HG03196 (cell line): ENCODE measurements around the gene PPP6R2.
A peak's percentile ranks its signal among the peaks of the same experiment; 100 is the strongest.

Source experiments
- ATAC-seq: cut with Tn5 transposase; IDR thresholded peaks from one replicate; pipeline ENCODE4 v1.9.1; 2021; ENCODE audit not compliant: unreplicated experiment

The PPP6R2 gene

DNA sequence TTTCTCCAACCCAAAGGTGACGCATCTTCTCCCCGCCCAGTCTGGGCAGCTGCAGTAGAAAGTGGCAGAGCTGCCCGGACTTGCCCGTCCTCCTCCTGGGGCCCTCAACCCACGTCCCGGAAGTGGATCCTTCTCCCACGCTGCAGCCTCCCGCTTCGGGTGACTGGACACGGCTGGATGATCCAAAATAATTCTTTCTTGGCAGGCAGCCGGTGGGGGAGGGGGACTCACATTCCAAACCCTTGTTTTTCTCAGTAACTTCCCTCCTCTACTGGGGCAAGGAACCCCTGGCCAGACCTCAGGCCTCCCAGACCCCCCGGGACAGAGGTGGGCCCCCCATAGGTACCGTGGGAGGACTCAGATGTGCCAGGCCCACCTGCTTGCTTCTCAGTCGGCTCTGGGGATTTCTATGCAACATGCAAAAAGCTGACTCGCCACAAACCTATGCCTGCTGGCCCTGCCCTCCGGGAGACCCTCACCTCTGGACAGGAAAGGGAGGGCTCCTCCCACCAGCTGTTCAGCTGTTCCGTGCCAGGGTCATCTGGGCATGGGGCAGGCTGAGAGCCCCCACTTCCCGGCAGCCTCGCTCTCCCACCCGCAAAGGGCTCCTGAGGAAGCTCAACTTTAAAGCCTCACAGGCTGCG is 37.1 kb upstream of the PPP6R2 start:
- peak; percentile 35 for ATAC-seq

- no peak for ATAC-seq
These were observed 36.1 kb upstream of the PPP6R2 start, which contains the start of gene PLXNB2 for GRCh38 chr22:50306753-50307749. Gene PLXNB2, minus strand, starts transcription at chr22:50307646. Its CDS starts 17,062 bp downstream, at chr22:50290584.

DNA sequence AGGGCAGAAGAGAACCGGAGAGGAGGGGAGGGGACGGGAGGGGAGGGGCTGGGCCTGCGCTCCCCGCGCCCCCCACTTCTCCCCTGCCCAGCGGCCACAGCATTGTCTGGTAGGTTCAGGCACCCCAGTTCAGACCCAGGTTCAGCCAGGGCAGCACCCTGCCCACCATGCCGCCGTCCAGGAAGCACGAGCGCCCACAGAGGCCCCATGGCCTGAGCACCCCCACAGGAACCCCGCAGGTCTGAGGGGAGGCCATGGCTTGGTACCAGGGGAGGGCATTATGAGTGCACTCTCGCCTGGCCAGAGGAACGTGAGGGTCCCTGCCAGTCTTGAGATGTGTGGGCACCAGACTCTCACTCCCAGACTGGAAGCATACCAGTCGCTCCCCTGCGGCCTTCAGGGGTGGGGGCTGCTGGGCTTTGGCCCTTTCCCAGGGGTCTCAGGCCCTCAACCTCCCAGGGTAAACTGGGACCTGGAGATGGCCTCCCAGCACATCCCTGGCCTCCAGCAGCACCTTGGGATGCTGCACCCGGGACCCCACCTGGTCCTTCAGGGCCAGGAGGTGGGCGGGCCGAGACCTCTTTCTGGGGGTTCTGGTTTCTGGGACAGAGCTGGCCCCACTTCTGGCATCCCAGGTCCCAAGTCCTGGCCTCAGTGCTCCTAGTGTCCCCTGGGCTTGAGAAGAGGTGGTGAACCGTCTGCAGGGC is 35.1 kb upstream of the PPP6R2 start:
- no peak for ATAC-seq

GRCh38 chr22:50308597-50308935 is 34.6 kb upstream of the PPP6R2 start:
- no peak for ATAC-seq

DNA sequence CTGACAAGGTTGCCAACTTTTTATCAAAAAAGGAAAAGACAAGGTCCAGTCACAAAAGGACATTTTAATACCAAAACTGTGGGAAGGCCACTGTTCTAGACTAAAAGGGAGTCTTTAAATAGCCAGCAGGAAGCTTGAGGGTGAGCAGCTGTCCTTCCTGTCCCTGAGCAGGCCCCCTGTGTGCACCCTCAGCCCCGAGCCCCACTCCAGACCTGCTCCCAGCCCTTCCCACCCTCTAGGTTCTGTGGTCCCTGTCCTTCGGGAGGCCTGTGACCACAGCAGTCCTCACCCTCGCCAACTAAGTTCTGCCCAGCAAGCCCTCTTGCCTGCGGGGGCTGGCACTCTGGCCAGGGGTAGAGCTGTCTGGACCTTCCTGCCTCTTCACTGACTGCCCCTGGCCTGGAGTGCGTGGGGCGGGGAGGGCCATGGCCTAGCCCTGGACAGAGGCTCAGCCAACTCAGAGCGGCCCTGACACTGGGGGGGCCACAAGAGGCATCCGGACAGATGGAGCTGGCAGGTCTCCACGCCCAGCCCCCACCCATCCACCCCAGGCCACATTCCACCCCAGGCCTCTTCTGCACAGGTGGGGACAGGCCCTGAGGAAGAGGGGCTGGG is 34.0 kb upstream of the PPP6R2 start:
- no peak for ATAC-seq

DNA sequence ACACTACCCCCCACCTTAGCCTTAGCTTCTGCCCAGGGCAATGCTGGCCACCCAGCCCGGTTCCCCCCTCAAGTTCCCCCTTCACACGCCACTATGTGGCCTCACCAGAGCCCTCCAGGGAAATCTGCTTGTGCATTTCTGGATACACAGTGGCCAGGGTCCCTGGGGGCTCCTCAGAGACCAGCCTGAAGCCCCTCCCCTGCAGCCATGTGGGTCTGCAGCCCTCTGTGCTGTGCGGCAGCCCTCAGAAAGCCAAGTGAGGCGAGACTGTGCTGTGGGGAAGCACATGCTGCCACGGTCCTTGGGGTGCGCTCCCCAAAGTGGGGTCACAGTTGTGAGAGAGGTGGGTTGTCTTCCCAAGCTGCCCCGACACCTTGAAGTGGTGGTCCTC is 33.5 kb upstream of the PPP6R2 start:
- ATAC-seq, result no peak

- ATAC-seq, result no peak
These were observed 33.0 kb upstream of the PPP6R2 start for GRCh38 chr22:50310031-50310722.

DNA sequence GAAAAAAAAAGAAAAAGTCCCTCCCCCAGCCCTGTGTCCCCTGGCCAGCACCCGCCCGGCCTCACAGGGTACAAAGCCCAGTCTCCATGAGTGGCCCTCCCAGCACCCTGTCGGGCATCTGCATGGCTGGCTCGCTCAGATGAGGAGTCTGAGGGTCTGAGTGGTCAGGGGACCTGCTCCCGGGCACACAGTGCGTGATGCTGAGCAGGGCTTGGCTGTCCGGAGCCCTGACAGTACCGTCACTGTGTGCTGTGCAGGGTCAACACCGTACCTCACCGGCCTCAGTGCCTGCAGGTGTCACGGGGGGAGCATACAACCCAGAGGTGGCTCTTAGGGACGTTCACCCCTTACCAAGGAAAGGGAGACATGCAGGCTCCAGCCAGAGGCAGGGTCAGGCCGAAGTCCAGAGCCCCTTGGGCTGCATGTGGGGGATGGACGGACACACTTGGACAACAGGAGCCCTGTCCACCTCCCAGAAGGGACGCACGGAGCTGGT is 32.1 kb upstream of the PPP6R2 start:
- ATAC-seq, result no peak

GRCh38 chr22:50311606-50312351 is 31.3 kb upstream of the PPP6R2 start:
- no peak for ATAC-seq

DNA sequence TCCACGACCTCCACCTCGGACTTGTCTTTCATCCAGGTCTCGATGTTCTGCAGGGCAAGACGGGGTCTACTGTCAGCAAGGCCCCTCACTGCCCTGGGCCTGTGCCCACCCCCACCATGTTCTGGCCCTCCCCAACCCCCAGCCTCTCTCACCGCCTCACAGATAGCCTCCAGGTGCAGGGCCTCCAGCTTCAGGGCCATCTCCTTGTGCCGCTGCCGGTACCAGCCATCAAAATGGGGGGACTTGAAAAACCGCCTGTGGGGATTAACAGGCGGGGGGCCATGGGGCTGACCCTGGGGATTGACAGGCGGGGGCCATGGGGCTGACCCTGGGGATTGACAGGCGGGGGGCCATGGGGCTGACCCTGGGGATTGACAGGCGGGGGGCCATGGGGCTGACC is 30.8 kb upstream of the PPP6R2 start:
- ATAC-seq, result no peak

- no peak for ATAC-seq
These were observed 30.1 kb upstream of the PPP6R2 start for GRCh38 chr22:50313021-50313420.

- ATAC-seq, result no peak
These were observed 29.5 kb upstream of the PPP6R2 start for GRCh38 chr22:50313600-50313999.

- ATAC-seq, result no peak
These were observed 29.1 kb upstream of the PPP6R2 start for GRCh38 chr22:50314081-50314454.

DNA sequence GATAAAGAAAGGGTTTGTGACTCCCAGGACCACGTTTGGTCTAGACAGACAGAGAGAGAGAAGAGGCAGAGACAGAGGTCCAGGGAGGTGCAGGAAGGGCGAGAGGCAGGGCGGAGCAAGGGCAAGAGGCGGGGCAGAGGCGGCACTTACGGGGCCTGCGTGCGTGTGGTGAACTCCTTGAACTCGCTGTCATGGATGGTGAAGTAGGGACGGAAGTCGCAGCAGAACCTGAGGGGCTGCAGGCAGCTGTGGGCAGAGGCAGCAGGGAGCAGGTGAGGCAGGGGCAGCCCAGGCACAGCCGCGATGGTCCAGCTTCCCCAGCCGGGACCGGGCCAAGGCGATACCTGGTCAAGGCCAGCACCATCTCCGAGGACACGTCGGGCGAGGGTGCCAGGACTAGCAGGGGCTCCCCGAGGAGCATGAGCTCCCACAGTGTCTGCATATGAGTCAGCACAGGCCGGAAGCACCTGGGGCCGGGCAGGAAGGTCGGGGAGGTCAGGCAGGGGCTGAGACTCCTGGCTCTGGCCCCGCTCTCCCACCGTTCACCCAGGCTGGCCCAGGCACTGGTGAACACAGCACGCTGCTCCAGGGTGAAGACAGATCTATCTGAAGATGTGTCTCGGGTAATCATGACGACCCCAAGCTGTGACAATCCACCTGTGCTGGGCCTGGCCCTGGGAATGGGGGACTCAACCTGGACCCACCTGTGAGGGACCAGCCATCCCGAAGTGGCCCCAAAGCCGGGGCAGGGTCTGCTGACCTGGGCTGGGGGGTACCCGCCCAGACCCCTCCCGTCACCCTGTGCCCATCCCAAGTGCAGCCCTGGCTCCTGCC is 28.5 kb upstream of the PPP6R2 start:
- ATAC-seq, result peak; percentile 65

DNA sequence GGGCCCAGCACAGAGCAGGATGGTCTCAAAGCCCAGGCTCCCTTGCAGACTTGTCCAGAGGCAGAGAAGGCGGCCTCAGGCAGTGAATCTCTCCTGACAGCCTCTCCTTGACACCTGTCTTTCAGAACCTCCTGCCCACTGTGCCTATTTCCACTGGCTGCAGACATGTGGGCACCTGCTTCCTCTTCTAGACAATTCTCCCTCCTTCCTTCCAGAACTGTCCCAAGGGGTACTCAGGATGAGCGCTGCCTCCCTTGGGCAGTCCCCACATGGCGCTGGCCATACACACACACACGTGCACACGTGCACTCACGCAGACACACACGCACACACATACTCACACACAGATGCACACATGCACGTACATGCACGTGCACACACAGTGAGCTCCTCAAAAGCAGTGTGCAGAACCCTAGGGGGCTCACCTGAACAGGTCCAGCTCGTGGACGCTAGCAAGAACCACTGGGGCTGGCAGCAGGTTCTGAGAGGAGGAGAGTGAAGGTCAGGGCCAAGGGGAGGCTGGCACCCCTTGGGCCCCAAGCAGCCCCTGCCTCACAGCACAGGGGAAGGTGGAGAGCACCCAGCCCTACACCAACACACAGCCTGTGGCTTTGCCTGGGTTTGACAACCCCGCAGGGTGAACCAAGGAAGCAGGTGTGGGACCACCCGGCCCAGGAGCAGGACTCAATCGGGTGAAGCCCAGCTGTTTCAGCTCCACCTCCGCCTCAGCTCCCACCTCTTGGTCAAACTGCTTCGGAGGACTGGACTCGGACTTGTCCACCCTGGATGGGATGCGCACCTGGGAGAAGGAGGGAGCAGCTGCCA is 27.6 kb upstream of the PPP6R2 start:
- no peak for ATAC-seq

DNA sequence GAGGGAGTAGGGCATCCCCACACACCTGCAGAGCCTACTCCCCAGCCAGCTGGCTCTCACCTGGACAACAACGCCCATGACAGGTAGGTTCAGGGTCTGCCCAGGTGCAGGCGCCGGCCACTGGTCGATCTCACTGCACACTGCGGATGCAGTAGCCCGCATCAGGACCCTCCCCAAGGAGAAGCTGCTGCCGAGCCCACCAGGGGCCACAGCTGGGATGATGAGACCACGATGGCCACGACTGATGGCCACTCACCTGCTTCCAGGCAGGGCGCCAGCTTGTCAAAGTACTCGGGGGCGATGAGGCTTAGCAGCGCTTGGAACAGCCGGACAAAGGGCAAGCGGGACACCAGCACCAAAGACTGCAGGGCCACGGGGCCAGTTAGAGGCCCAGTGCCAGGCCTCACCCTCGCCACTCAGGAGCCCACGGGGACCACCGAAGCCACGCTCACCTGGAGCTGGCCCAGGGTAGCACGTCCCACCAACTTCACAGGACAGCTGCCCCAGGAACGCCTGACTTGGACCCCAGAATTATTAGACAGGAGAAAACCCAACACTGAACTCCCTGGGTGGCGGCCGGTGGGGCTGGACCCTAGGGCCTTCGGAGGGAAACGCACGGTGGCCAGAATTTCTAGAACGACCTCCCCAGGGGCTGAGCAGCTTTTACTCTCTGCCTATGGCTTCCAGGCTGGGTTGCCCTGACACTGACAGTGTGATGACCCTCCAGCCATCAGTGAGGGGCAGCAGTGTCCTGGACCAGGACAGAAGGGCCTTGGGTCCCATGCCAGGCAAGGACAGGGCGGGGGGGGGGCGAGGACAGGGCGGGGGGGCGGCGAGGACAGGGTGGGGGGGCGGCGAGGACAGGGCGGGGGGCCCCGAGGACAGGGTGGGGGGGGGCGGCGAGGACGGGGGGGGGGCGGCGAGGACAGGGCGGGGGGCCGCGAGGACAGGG is 26.7 kb upstream of the PPP6R2 start:
- no peak for ATAC-seq

- ATAC-seq, result no peak
These were observed 25.9 kb upstream of the PPP6R2 start for GRCh38 chr22:50317178-50317577.
